HepG2 (cell line): ENCODE data around the gene TMEM165. TPM values are rescaled to one million over a fixed set of nuclear protein-coding genes. Genes with fewer than 3 reads are reported as not detected.

ENCODE experiments used
- ATF1 ChIP-seq: IDR thresholded peaks from 2 replicates; pipeline ENCODE4 v1.6.1; 2016; ENCODE audit warnings: mild to moderate bottlenecking, control low read depth
- JARID2 ChIP-seq: sonication (generic); formaldehyde crosslinking; IDR thresholded peaks from 2 replicates; pipeline ENCODE4 v1.8.1; 2023; ENCODE audit warnings: missing genetic modification reagents, inconsistent platforms; ENCODE audit not compliant: insufficient replicate concordance
- MATR3 ChIP-seq: sonication (generic); formaldehyde crosslinking; IDR thresholded peaks from 2 replicates; pipeline ENCODE4 v1.4.0; 2020; ENCODE audit warnings: missing genetic modification reagents
- RFXANK ChIP-seq: IDR thresholded peaks from 2 replicates; pipeline ENCODE4 v1.6.1; 2016
- SMAD1 ChIP-seq: sonication (generic); formaldehyde crosslinking; IDR thresholded peaks from 2 replicates; pipeline ENCODE4 v1.4.0; 2020; ENCODE audit warnings: missing genetic modification reagents, low read depth, mild to moderate bottlenecking, borderline replicate concordance
- YEATS4 ChIP-seq: sonication (generic); formaldehyde crosslinking; IDR thresholded peaks from 2 replicates; pipeline ENCODE4 v1.4.0; 2020; ENCODE audit warnings: missing genetic modification reagents, borderline replicate concordance
- ZBTB43 ChIP-seq: sonication (generic); formaldehyde crosslinking; conservative IDR thresholded peaks from 2 replicates; pipeline ENCODE4 v1.4.0; 2020; ENCODE audit warnings: missing genetic modification reagents
- ZNF343 ChIP-seq: sonication (generic); formaldehyde crosslinking; IDR thresholded peaks from 2 replicates; pipeline ENCODE4 v1.4.0; 2020; ENCODE audit warnings: mild to moderate bottlenecking, missing genetic modification reagents
- ZNF460 ChIP-seq: sonication (generic); formaldehyde crosslinking; IDR thresholded peaks from 2 replicates; pipeline ENCODE4 v1.5.1; 2020; ENCODE audit warnings: missing genetic modification reagents, mild to moderate bottlenecking, borderline replicate concordance
- ZNF552 ChIP-seq: sonication (generic); formaldehyde crosslinking; IDR thresholded peaks from 2 replicates; pipeline ENCODE4 v1.9.0; 2022; ENCODE audit warnings: missing genetic modification reagents, mild to moderate bottlenecking, borderline replicate concordance
- ZNF570 ChIP-seq: sonication (generic); formaldehyde crosslinking; IDR thresholded peaks from 2 replicates; pipeline ENCODE4 v1.4.0; 2020; ENCODE audit warnings: mild to moderate bottlenecking, missing genetic modification reagents, borderline replicate concordance
- ZNF614 ChIP-seq: IDR thresholded peaks from 2 replicates; pipeline ENCODE4 v1.6.1; 2018; ENCODE audit warnings: missing biosample characterization, missing genetic modification reagents, inconsistent platforms, borderline replicate concordance
- ZNF672 ChIP-seq: sonication (generic); formaldehyde crosslinking; IDR thresholded peaks from 2 replicates; pipeline ENCODE4 v1.8.1; 2022; ENCODE audit warnings: missing genetic modification reagents
- ZNF710 ChIP-seq: sonication (generic); formaldehyde crosslinking; IDR thresholded peaks from 2 replicates; pipeline ENCODE4 v1.5.0; 2020; ENCODE audit warnings: mild to moderate bottlenecking, missing genetic modification reagents, borderline replicate concordance
- ZSCAN21 ChIP-seq: sonication (generic); formaldehyde crosslinking; IDR thresholded peaks from 2 replicates; pipeline ENCODE4 v1.8.0; 2022; ENCODE audit warnings: mild to moderate bottlenecking, missing genetic modification reagents, moderate library complexity, borderline replicate concordance
- polyA plus RNA-seq, 8 experiments: library from polyadenylated mRNA; depleted of rRNA in 3 of 8; stranded (reverse) in 7 of 8; unstranded in 1 of 8; fragments of >200 nt; fragmentation: Illumina TruSeq in 4 of 8; extraction: Trizol in 4 of 8; gene quantifications; 2 replicates each; pipeline versions ENCODE4 v1.2.1 to v1.2.3, GENCODE V29; 2011 to 2016; ENCODE audit warnings: low read depth in 4 of 8, missing spikeins in 1 of 8, mixed read lengths in 1 of 8; ENCODE audit not compliant: insufficient read depth in 1 of 8
- total RNA-seq, 5 experiments: library from RNA; depleted of rRNA; stranded (reverse); fragments of >200 nt; fragmentation: Illumina TruSeq; extraction: Trizol; gene quantifications; 2 replicates each; pipeline ENCODE4 v1.2.3, GENCODE V29; 2016; ENCODE audit warnings: low read depth in 1 of 5
- TF ChIP-seq, protein P1 (sequence below): sonication (generic); formaldehyde crosslinking; IDR thresholded peaks from 2 replicates; pipeline ENCODE4 v1.5.1; 2020; ENCODE audit warnings: mild to moderate bottlenecking, missing genetic modification reagents

Gene TMEM165
- total and polyA plus RNA-seq, 2 of the 13 experiments (the other 11 are each of a cell fraction or from before 2014, with no cell fraction given) = 54.6 to 103 TPM

GRCh38 chr4:55437823-55438222, 42.1 kb downstream of the TMEM165 start (continued):
- TF ChIP-seq ZSCAN21 (CRISPR knock-in tag) = no peak
- no peak for TF ChIP-seq ZNF343
- TF ChIP-seq ZNF552 (CRISPR knock-in tag) = no peak
- TF ChIP-seq ATF1 (CRISPR knock-in tag) = no peak
- TF ChIP-seq ZNF614 (CRISPR knock-in tag) = no peak
- TF ChIP-seq ZNF672 = no peak
- no peak for TF ChIP-seq ZNF570 (CRISPR knock-in tag)
- no peak for TF ChIP-seq ZNF460 (CRISPR knock-in tag)
- no peak for TF ChIP-seq ZBTB43 (CRISPR knock-in tag)
- no peak for TF ChIP-seq SMAD1 (CRISPR knock-in tag)
- TF ChIP-seq RFXANK = no peak
- TF ChIP-seq, protein P1, sequence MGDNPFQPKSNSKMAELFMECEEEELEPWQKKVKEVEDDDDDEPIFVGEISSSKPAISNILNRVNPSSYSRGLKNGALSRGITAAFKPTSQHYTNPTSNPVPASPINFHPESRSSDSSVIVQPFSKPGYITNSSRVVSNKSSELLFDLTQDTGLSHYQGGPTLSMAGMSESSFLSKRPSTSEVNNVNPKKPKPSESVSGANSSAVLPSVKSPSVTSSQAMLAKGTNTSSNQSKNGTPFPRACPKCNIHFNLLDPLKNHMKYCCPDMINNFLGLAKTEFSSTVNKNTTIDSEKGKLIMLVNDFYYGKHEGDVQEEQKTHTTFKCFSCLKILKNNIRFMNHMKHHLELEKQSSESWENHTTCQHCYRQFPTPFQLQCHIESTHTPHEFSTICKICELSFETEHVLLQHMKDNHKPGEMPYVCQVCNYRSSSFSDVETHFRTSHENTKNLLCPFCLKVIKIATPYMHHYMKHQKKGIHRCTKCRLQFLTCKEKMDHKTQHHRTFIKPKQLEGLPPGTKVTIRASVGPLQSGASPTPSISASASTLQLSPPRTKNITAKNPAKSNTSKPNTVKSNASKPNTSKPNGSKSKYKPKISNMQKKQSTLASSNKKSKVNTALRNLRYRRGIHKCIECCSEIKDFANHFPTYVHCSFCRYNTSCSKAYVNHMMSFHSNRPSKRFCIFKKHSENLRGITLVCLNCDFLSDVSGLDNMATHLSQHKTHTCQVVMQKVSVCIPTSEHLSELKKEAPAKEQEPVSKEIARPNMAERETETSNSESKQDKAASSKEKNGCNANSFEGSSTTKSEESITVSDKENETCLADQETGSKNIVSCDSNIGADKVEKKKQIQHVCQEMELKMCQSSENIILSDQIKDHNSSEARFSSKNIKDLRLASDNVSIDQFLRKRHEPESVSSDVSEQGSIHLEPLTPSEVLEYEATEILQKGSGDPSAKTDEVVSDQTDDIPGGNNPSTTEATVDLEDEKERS (CRISPR knock-in tag) = no peak
- no peak for TF ChIP-seq YEATS4 (CRISPR knock-in tag)
- TF ChIP-seq ZNF710 (CRISPR knock-in tag) = no peak
- no peak for TF ChIP-seq JARID2 (CRISPR knock-in tag)
- no peak for TF ChIP-seq MATR3 (CRISPR knock-in tag)
